NCI-H748 treated with DMSO at 0.1 percent for 48 hours (cell line): ENCODE data around the gene HOXA10.
A peak's percentile ranks its signal among the peaks of the same experiment; 100 is the strongest.

Source experiments
- DNase-seq: peaks from one replicate; lab custom pipeline; 2025; lab: John Stamatoyannopoulos, UW

HOXA10 gene

DNA sequence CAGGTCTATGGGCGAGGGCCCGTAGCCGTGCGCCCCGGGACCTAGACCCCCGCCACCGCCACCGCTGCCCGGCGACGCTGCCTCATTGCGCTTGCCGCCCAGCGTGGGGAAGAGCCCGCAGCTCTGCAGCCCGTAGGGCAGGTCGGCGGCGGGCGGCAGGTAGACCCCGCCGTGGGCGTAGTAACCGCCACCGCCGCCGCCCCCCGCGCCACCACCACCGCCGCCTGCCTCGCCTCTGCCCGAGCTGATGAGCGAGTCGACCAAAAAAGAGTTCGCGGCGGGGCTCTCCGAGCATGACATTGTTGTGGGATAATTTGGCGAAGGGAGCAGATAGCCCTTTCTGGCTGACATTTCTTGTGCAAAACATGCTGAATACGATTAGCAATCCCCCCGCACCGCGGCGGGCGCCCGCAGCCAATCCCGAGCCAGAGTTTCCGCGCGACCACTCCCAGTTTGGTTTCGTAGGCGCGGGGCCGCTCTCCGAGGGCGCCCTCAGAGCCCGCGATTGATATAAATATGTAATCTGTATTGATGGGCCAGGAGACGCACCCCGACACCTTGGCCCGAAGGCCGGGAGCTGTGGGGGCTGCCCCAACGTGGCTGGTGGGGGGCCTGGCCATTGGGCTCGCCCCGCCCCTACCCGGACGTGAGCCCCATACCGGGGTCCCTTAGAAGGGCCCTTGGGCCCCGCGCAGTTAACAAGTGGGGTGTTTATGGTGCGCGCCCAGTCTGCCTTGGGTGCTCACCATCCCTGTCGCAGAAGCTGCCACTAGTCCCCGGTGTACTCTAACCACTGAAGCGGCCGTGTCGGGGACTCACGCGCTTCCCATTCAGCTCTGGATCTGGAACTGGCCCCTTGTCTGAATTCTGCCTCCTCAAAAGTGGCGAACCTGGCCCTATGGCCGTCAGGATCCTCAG, at the start of gene HOXA10:
TSS of gene HOXA10 (minus strand) at position 365 of the 918 bp plus-strand sequence. CDS start at position 351, 14 bp downstream.
- peak; percentile 47 for DNase-seq

DNA sequence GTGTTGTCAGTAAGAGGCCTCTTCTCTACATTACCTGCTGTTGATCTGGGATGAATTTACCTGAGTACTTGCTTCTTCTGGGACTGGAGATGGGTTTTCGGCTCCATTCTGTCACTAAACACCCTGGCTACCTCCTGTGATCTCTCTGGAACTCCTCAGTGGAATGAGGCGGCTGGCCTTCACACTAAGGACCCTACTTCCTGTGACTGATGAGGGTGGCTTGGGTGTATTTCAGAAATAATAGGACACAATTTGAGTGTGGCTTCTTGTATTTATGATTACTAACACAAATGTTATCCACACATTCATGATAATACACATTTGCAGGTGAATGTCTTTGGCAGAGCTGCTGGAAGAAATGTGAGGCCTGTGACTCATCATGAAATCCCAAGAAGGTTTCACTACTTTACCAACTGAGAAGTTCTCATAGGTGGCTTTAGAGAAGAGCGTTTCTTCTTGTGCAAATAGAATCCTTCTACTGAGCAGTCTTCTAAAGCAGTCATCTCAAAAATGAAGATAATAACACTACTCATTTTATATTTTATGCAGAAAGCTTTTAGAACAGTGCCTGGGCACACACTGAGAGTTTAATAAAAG, 47.2 kb upstream of the HOXA10 start:
- no peak for DNase-seq

GRCh38 chr7:27220440-27220955, 46.4 kb upstream of the HOXA10 start:
- no peak for DNase-seq

GRCh38 chr7:27219821-27220220, 45.7 kb upstream of the HOXA10 start:
- no peak for DNase-seq

GRCh38 chr7:27217951-27218350, 43.8 kb upstream of the HOXA10 start:
- DNase-seq = no peak

DNA sequence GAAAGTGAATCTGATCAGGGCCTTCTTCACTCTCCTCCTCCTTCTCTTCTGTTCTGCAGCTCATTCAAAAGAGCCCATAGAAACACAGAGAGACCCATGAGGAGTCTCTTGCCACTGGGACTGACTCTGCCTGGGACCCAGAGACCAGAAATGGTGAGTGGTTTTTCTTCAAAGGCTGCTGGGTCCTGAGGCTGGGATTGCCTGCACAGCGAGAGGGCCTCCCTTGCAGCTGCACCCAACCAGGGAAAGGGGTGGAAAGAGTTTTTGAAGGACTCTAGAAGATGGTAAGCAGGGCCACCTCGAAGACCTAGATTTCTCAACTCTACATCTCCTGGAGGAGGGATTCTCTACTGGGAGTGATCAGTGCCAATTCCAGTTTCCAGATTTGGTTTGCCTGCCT, 41.2 kb upstream of the HOXA10 start:
- no peak for DNase-seq

DNA sequence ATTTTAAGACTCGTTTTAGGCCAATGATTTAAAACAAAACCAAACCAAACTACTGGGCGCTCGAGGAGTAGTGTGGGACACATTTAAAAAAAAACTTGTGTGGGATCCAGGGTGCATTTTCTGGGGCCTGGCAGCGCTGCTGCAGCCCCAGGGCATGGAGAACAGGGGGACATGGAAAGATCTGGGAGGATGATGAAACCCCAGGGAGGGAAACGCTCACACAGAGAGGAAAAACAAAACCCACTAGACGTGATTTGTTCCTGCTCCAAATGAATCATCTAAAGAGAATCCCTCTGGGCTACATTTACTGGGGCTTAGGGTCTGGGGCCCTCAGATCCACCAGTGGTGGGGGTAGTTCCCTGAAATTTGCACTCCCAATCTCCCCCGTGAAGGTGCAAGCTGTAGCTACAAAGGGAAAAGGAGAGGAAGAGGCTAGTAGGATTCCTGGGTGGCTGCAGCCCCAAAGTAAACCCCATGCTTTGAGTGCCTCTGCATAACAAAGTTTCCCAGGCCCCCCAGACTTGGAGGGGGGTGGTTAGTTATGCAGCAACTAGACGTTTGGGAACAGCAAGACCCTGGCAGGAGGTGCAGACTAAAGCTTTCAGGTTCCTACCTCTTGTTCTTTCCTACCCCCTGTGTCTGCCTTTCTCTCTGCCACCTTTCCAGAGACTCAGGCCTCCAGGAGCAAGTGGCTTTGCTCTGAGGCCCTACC, 40.3 kb upstream of the HOXA10 start:
- DNase-seq = no peak

- no peak for DNase-seq
These were observed 39.5 kb upstream of the HOXA10 start for GRCh38 chr7:27213433-27214238.

GRCh38 chr7:27212497-27213432, 38.6 kb upstream of the HOXA10 start:
- peak; percentile 32 for DNase-seq

- DNase-seq = no peak
These were observed 37.7 kb upstream of the HOXA10 start for GRCh38 chr7:27211764-27212204.

GRCh38 chr7:27211084-27211446, 36.9 kb upstream of the HOXA10 start:
- DNase-seq = no peak

- DNase-seq = no peak
These were observed 36.4 kb upstream of the HOXA10 start for GRCh38 chr7:27210441-27211083.

GRCh38 chr7:27209933-27210440, 35.9 kb upstream of the HOXA10 start:
- no peak for DNase-seq

DNA sequence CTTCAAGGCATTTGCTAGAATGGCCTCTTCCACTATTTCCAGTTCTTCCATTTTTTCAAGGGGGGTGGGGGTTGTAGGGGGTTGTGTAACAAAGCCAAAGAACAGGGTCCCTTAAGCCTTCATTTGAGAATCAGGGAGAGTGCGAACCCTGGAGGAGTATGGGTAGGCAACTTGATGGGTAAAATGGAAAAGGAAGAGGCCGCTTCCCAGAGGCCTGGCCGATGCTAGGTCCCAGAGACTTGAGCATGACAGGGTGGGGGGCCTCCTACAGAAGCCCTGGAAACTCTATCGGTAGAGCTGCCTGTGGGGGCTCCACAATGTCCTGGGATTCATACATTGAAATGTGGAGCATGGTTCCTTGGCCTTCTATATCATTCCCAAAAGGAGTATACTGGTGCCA, 34.9 kb upstream of the HOXA10 start:
- no peak for DNase-seq

DNA sequence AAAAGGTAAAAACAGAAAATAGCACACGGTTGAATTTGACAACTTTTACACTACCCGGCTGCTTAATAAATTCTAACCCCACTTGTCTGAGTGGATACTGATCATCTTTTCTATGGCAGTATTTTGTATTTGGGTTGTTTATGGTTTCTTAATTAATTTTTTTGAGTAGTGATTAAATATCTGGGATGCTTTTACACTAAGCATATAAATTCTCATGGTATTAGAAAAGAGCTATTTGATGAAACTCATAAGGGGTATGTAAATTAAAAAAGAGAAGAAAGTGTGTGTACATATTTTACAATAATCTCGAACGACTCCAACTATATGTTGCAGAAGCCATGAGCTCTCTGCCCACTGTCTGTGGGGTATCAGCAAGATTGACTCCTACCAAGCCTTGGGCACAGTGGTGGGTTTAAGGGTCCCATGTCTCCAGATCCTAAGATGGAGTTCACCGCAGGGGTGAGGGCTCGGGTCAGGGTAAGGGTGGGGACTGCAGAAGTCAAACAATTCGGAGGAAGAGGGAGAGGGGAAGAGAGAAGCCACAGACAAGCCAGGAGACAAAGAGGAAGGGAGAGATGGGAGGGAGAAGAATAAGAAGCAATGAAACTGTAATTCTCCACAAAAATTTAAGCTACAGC, 33.3 kb upstream of the HOXA10 start:
- DNase-seq = no peak

GRCh38 chr7:27205325-27206280, 31.5 kb upstream of the HOXA10 start:
- DNase-seq = no peak

- DNase-seq = no peak
These were observed 30.8 kb upstream of the HOXA10 start for GRCh38 chr7:27204851-27205322.
